K562 (cell line): Measurements from ENCODE around the gene TBC1D12. TPM values are rescaled to one million over a fixed set of nuclear protein-coding genes. Genes with fewer than 3 reads are reported as not detected.

ENCODE experiments used
- ATAC-seq: fragments of 200-7000 bp; cut with Tn5 transposase; 3 replicates; pipeline ENCODE4 v1.9.1; 2020; ENCODE audit warnings: moderate library complexity
- BruUV-seq: library from RNA; stranded (reverse); fragments of 400-500 nt; replicated peaks from 2 replicates; lab custom pipeline; 2021; lab: Mats Ljungman, UMichigan
- CTCF ChIA-PET: fragments of 300-600 bp; formaldehyde crosslinking; extraction: SDS; loops from one replicate; lab custom pipeline; 2021; ENCODE audit warnings: low intra/inter-chr PET ratio; lab: Yijun Ruan, JAX
- POLR2A ChIA-PET: fragments of 300-600, 350-650 bp; sonication (Branson Sonifier 250); formaldehyde crosslinking; extraction: SDS; loops from one replicate; lab custom pipeline; 2021; ENCODE audit warnings: antibody characterized with exemption, inconsistent platforms; lab: Yijun Ruan, JAX
- DNase-seq, 4 experiments: peaks; one replicate each; pipeline versions ENCODE4 v3.0.0 to v3.0.0-alpha.2; 2011 to 2018; ENCODE audit warnings: low spot score in 3 of 4, mixed read lengths in 3 of 4; ENCODE audit errors: extremely low read depth in 1 of 4
- FAIRE-seq: peaks from 2 replicates; lab custom pipeline; 2011; peaks lifted over from hg19 to GRCh38; lab: Jason Lieb, UNC
- H2AFZ ChIP-seq: 2 replicates; pipeline ENCODE4 v1.6.0; 2011; ENCODE audit warnings: low read depth, low read length, control low read depth, inconsistent platforms
- H3K27ac ChIP-seq: fragments of 200-600 bp; 3 replicates; pipeline ENCODE4 v1.8.0; 2011; ENCODE audit warnings: low read depth, mild to moderate bottlenecking, control low read depth, inconsistent platforms, low read length, moderate library complexity, mixed read lengths; ENCODE audit errors: extremely low read depth
- H3K27me3 ChIP-seq, 2 experiments: fragments of 300-600 bp in 1 of 2; 2 replicates in 1 of 2; 3 replicates in 1 of 2; pipeline versions ENCODE4 v1.6.0 to v1.8.0; 2011; ENCODE audit warnings: inconsistent platforms in 2 of 2, low read length in 2 of 2, mild to moderate bottlenecking in 1 of 2, mixed read lengths in 1 of 2, moderate library complexity in 1 of 2; ENCODE audit not compliant: control insufficient read depth in 2 of 2, insufficient read depth in 2 of 2
- H3K36me3 ChIP-seq: fragments of 300-600 bp; 3 replicates; pipeline ENCODE4 v1.8.0; 2011; ENCODE audit warnings: mild to moderate bottlenecking, low read length, inconsistent platforms; ENCODE audit not compliant: control insufficient read depth, insufficient read depth
- H3K4me1 ChIP-seq, 2 experiments: fragments of 200-600 bp in 1 of 2; replicated peaks in 1 of 2; 2 replicates in 1 of 2; 3 replicates in 1 of 2; pipeline versions ENCODE4 v1.5.1 to v1.8.0; 2011; ENCODE audit warnings: inconsistent platforms in 2 of 2, low read length in 2 of 2, mild to moderate bottlenecking in 1 of 2, mixed read lengths in 1 of 2, moderate library complexity in 1 of 2; ENCODE audit not compliant: control insufficient read depth in 2 of 2, insufficient read depth in 2 of 2
- H3K4me2 ChIP-seq: 2 replicates; pipeline ENCODE4 v1.6.1; 2011; ENCODE audit warnings: low read length, control low read depth, inconsistent platforms, mixed read lengths; ENCODE audit not compliant: insufficient read depth
- H3K4me3 ChIP-seq: fragments of 200-600 bp; sonication (generic), shearing (Covaris generic); 2 replicates; pipeline ENCODE4 v1.5.1; 2016; ENCODE audit warnings: control low read depth, inconsistent platforms
- H3K79me2 ChIP-seq: fragments of 200-600 bp; 3 replicates; pipeline ENCODE4 v1.8.0; 2011; ENCODE audit warnings: low read length, inconsistent platforms; ENCODE audit not compliant: control insufficient read depth, insufficient read depth
- H3K9ac ChIP-seq, 2 experiments: 2 replicates each; pipeline versions ENCODE4 v1.6.0 to v1.6.1; 2011; ENCODE audit warnings: low read depth in 2 of 2, low read length in 2 of 2, control low read depth in 1 of 2, inconsistent platforms in 1 of 2, mild to moderate bottlenecking in 1 of 2, mixed read lengths in 1 of 2; ENCODE audit not compliant: insufficient read depth in 1 of 2
- H3K9me1 ChIP-seq: one replicate; pipeline ENCODE4 v1.6.0; 2011; ENCODE audit warnings: inconsistent platforms, mild to moderate bottlenecking, low read length, moderate library complexity; ENCODE audit not compliant: control insufficient read depth, insufficient read depth
- H3K9me3 ChIP-seq: replicated peaks from 2 replicates; pipeline ENCODE4 v1.5.1; 2011; ENCODE audit warnings: low read depth, low read length, inconsistent platforms; ENCODE audit not compliant: control insufficient read depth, insufficient read depth
- H4K20me1 ChIP-seq: replicated peaks from 2 replicates; pipeline ENCODE4 v1.6.1; 2011; ENCODE audit warnings: low read length, inconsistent platforms, mixed read lengths; ENCODE audit not compliant: control insufficient read depth, insufficient read depth
- RAD21 ChIP-seq, 2 experiments: fragments of 250-450 bp in 1 of 2; fragments of 450-650 bp in 1 of 2; sonication (Bioruptor Pico) in 1 of 2; formaldehyde crosslinking in 1 of 2; IDR thresholded peaks in 1 of 2; conservative IDR thresholded peaks in 1 of 2; 2 replicates each; pipeline versions ENCODE4 v1.4.0 to v1.8.0; 2020 to 2022; ENCODE audit warnings: mild to moderate bottlenecking in 2 of 2, moderate library complexity in 1 of 2
- WGBS: fragments of 100-300 bp; shearing (Covaris generic); methylation state at CpG from one replicate; pipeline ENCODE4 v1.1.6; 2016; ENCODE audit warnings: low coverage, mixed read lengths; ENCODE audit not compliant: insufficient coverage; ENCODE audit errors: missing lambda C conversion rate; 5-methylcytosine and 5-hydroxymethylcytosine counted together
- in situ Hi-C: fragments of 300-500 bp; cut with MboI; formaldehyde crosslinking; loops from 4 replicates; pipeline ENCODE4 v1.15.0; 2018; ENCODE audit warnings: inconsistent platforms, mixed read lengths
- intact Hi-C: fragments of 100-400 bp; cut with micrococcal nuclease; formaldehyde crosslinking; loops from 2 replicates; pipeline ENCODE4 v1.14.2; 2022
- polyA plus RNA-seq, 8 experiments: library from polyadenylated mRNA; depleted of rRNA in 4 of 8; stranded (reverse) in 5 of 8; unstranded in 3 of 8; fragments of >200 nt; fragmentation: Nextera tagmentation in 2 of 8; fragmentation: Illumina TruSeq in 1 of 8; extraction: Ambion mirVana in 2 of 8; extraction: Trizol in 1 of 8; gene quantifications; 2 replicates each; pipeline versions ENCODE4 v1.2.1 to v1.2.3, GENCODE V29; 2011 to 2014; ENCODE audit warnings: inconsistent platforms in 1 of 8, missing spikeins in 1 of 8
- total RNA-seq, 7 experiments: library from RNA; depleted of rRNA in 6 of 7; stranded (reverse); fragments of >200 nt in 6 of 7; fragmentation: Illumina TruSeq in 2 of 7; extraction: Trizol in 2 of 7; gene quantifications; 2 replicates each; pipeline versions ENCODE4 v1.2.1 to v1.2.3, GENCODE V29; 2011 to 2021; ENCODE audit warnings: low replicate concordance in 1 of 7
- TF ChIP-seq, protein P1 (sequence below), 3 experiments: IDR thresholded peaks in 2 of 3; conservative IDR thresholded peaks in 1 of 3; 2 replicates each; pipeline ENCODE4 v1.5.1; 2011 to 2012; ENCODE audit warnings: low read length in 3 of 3, mild to moderate bottlenecking in 3 of 3, control low read depth in 2 of 3, improper control_type of control experiment in 1 of 3, inconsistent platforms in 1 of 3, low read depth in 1 of 3, mixed read lengths in 1 of 3, moderate library complexity in 1 of 3; ENCODE audit not compliant: insufficient read depth in 2 of 3
- TF ChIP-seq, protein P2 (sequence below): fragments of 250-450 bp; sonication (Bioruptor Pico); IDR thresholded peaks from 2 replicates; pipeline ENCODE4 v1.5.0; 2021

The TBC1D12 gene
- total and polyA plus RNA-seq, 9 of the 15 experiments (the other 6 are each of a cell fraction or from before 2014, with no cell fraction given): 2.1 to 6.7 (median 3.9) TPM

DNA sequence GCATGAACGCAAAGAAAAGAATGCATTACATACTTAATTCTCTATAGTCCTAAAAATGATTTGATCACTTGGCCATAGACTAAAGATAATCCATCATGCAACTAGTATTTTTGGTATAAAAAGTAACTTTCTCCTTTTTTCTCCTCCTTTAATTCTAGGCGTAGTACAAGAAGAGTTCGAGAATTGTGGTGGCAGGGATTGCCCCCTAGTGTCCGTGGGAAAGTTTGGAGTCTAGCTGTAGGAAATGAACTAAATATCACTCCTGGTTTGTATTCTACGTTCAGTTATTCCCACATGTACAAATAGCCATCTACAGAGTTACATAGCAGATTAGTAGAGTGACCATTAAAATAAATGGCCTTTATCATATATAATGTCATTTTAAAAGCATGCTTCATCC is 97.7 kb downstream of the TBC1D12 start:
- H3K4me3 ChIP-seq: no peak overlapping the region
- CTCF ChIA-PET: no interaction called here

More for the DNA sequence above, 97.7 kb downstream of the TBC1D12 start:
- FAIRE-seq (peak; percentile 65), ATAC-seq (peak; percentile 63; the same call in 1 of the 3 replicates), DNase-seq (peak in 1 of 4 experiments; percentile 22)
- Histone ChIP-seq H3K4me2 (no peak overlapping the region), H3K79me2 (no peaks in the 10 kb centered on the region), H2AFZ (no peak overlapping the region), H3K9ac (no peak overlapping the region), H3K27me3 (no peaks in the 10 kb centered on the region), H3K4me1 (no peaks in the 10 kb centered on the region), H3K9me1 (no peaks in the 10 kb centered on the region), H4K20me1 (no peaks in the 10 kb centered on the region), H3K27ac (no peak overlapping the region), H3K9me3 (no peaks in the 10 kb centered on the region), H3K36me3 (no peaks in the 10 kb centered on the region)
- intact Hi-C loops (no loop called here), in situ Hi-C loops (no loop called here)
- WGBS: 67% methylated on average over 4 of the region's 5 CpGs
- BruUV-seq: no TSS peak
- peak in 1 of 2 experiments; percentile 35; a peak in 2 of 4 replicates for TF ChIP-seq RAD21 (CRISPR knock-in tag; conservative IDR thresholded peaks at IDR 0.05 in 1 of 2, IDR thresholded peaks at IDR 0.05 in 1 of 2)
- TF ChIP-seq, protein P1, sequence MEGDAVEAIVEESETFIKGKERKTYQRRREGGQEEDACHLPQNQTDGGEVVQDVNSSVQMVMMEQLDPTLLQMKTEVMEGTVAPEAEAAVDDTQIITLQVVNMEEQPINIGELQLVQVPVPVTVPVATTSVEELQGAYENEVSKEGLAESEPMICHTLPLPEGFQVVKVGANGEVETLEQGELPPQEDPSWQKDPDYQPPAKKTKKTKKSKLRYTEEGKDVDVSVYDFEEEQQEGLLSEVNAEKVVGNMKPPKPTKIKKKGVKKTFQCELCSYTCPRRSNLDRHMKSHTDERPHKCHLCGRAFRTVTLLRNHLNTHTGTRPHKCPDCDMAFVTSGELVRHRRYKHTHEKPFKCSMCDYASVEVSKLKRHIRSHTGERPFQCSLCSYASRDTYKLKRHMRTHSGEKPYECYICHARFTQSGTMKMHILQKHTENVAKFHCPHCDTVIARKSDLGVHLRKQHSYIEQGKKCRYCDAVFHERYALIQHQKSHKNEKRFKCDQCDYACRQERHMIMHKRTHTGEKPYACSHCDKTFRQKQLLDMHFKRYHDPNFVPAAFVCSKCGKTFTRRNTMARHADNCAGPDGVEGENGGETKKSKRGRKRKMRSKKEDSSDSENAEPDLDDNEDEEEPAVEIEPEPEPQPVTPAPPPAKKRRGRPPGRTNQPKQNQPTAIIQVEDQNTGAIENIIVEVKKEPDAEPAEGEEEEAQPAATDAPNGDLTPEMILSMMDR (IDR thresholded peaks at IDR 0.05 in 2 of 3, conservative IDR thresholded peaks at IDR 0.05 in 1 of 3; ENCODE audit: insufficient read depth in 2 of 3, low read depth in 1 of 3, low read length in 3 of 3): peak; percentile 20 to 47 (median 41); a peak in 3 of 6 replicates
- TF ChIP-seq, protein P2, sequence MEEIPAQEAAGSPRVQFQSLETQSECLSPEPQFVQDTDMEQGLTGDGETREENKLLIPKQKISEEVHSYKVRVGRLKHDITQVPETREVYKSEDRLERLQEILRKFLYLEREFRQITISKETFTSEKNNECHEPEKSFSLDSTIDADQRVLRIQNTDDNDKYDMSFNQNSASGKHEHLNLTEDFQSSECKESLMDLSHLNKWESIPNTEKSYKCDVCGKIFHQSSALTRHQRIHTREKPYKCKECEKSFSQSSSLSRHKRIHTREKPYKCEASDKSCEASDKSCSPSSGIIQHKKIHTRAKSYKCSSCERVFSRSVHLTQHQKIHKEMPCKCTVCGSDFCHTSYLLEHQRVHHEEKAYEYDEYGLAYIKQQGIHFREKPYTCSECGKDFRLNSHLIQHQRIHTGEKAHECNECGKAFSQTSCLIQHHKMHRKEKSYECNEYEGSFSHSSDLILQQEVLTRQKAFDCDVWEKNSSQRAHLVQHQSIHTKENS (CRISPR knock-in tag): no peak
- POLR2A ChIA-PET: no interaction called here
